A549 treated with AZD2906 at 1 μM for 4 hours (cell line): Measurements from ENCODE around the gene POTEB. TPM values are rescaled to one million over a fixed set of nuclear protein-coding genes. Genes with fewer than 3 reads are reported as not detected.

Experiments used
- total RNA-seq: library from RNA; stranded (reverse); fragments of 200-300 nt; extraction: Qiagen RNA extraction; gene quantifications from 5 replicates; pipeline ENCODE4 v1.2.3, GENCODE V29; 2022

POTEB gene
- not detected in 5 replicates for total RNA-seq

DNA sequence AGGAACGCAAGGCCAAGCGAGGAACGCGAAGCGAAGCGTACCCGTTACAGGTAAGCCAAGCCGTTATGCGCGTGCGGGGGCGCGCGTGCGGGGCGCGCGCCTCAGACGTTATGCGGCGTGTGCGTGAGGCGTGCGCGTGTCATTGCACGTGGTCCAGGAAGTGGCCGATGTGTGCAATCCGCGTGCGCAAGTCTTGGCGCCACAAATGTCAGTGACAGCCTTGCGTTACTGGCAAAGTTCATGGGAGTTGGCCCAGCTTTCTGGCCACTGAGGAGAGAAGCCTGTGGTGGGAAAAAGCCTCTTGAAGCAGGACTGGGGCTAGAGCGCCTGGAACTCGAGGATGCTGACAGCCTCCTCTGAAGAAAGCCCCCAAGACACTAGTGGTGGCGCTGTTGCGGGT is at the start of gene POTEB:
Gene POTEB, minus strand, starts transcription at position 101 of the 400 bp plus-strand sequence. CDS start 489 bp downstream, outside the sequence.

Other genes starting within 250 kb of the POTEB start
- gene OR4M2, start 202.8 kb upstream of the POTEB start, total RNA-seq = not detected in 5 replicates